HEK293 (cell line): ENCODE results near the gene RPS14.
"Not testable (repeated sequence)": the region's sequence is repeated elsewhere in the genome, so short reads cannot be mapped to it uniquely, and the experiment has no call there.

Source experiments
- CTCF ChIA-PET: fragments of 350-600 bp; formaldehyde crosslinking; extraction: SDS; loops from one replicate; lab custom pipeline; 2021; ENCODE audit warnings: antibody characterized with exemption; lab: Yijun Ruan, JAX
- POLR2A ChIA-PET: fragments of 300-600 bp; formaldehyde crosslinking; extraction: SDS; loops from one replicate; lab custom pipeline; 2020; ENCODE audit warnings: antibody characterized with exemption, inconsistent platforms; lab: Yijun Ruan, JAX
- H3K27ac ChIP-seq: fragments of 200-500 bp; sonication (Bioruptor generic); 2 replicates; pipeline ENCODE4 v1.5.1; 2014; ENCODE audit warnings: low read depth, low read length, control low read depth, inconsistent platforms; ENCODE audit errors: extremely low read depth
- H3K36me3 ChIP-seq, 2 experiments: fragments of 200-500 bp in 1 of 2; sonication (Bioruptor generic) in 1 of 2; 1 replicate in 1 of 2; 2 replicates in 1 of 2; pipeline ENCODE4 v1.5.1; 2014 to 2017; ENCODE audit warnings: inconsistent platforms in 2 of 2, low read length in 2 of 2; ENCODE audit not compliant: control insufficient read depth in 2 of 2, insufficient read depth in 1 of 2
- H3K4me1 ChIP-seq: fragments of 200-500 bp; sonication (Bioruptor generic); 2 replicates; pipeline ENCODE4 v1.5.1; 2014; ENCODE audit warnings: mild to moderate bottlenecking, low read length, inconsistent platforms; ENCODE audit not compliant: control insufficient read depth, insufficient read depth
- H3K4me3 ChIP-seq: 2 replicates; pipeline ENCODE4 v1.5.1; 2011; ENCODE audit warnings: low read depth, mild to moderate bottlenecking, control low read depth, low read length, moderate library complexity
- H3K9me3 ChIP-seq: fragments of 200-500 bp; sonication (Bioruptor generic); 2 replicates; pipeline ENCODE4 v1.5.1; 2014; ENCODE audit warnings: low read depth, low read length, inconsistent platforms; ENCODE audit not compliant: control insufficient read depth, insufficient read depth
- KLF1 ChIP-seq: fragments of 450-650 bp; formaldehyde crosslinking; IDR thresholded peaks from 2 replicates; pipeline ENCODE4 v1.5.1; 2016; ENCODE audit warnings: missing biosample characterization, missing genetic modification characterization
- ZFHX2 ChIP-seq: fragments of 450-650 bp; formaldehyde crosslinking; conservative IDR thresholded peaks from 2 replicates; pipeline ENCODE4 v1.5.1; 2016; ENCODE audit warnings: missing biosample characterization, missing genetic modification characterization
- ZNF16 ChIP-seq: fragments of 450-650 bp; formaldehyde crosslinking; IDR thresholded peaks from 2 replicates; pipeline ENCODE4 v1.5.1; 2016; ENCODE audit warnings: low read depth, missing biosample characterization, missing genetic modification characterization
- ZNF350 ChIP-seq: fragments of 450-650 bp; formaldehyde crosslinking; IDR thresholded peaks from 2 replicates; pipeline ENCODE4 v1.5.0; 2017; ENCODE audit warnings: missing biosample characterization, mild to moderate bottlenecking, missing genetic modification characterization
- ZNF366 ChIP-seq: fragments of 450-650 bp; formaldehyde crosslinking; conservative IDR thresholded peaks from 2 replicates; pipeline ENCODE4 v1.5.1; 2016; ENCODE audit warnings: missing biosample characterization, missing genetic modification characterization
- ZNF776 ChIP-seq: fragments of 450-650 bp; formaldehyde crosslinking; IDR thresholded peaks from 2 replicates; pipeline ENCODE4 v1.5.0; 2017; ENCODE audit warnings: missing biosample characterization, missing genetic modification characterization, borderline replicate concordance
- ZNF830 ChIP-seq: fragments of 450-650 bp; IDR thresholded peaks from 2 replicates; pipeline ENCODE4 v1.5.0; 2018; ENCODE audit warnings: missing biosample characterization, missing genetic modification characterization, low read depth, mild to moderate bottlenecking, moderate library complexity
- TF ChIP-seq, protein P1 (sequence below): fragments of 450-650 bp; formaldehyde crosslinking; conservative IDR thresholded peaks from 2 replicates; pipeline ENCODE4 v1.5.1; 2016; ENCODE audit warnings: low read depth, missing biosample characterization, missing genetic modification characterization
- TF ChIP-seq, protein P2 (sequence below): fragments of 450-650 bp; formaldehyde crosslinking; IDR thresholded peaks from 2 replicates; pipeline ENCODE4 v1.5.1; 2016; ENCODE audit warnings: missing biosample characterization, missing genetic modification characterization

RPS14 gene

DNA sequence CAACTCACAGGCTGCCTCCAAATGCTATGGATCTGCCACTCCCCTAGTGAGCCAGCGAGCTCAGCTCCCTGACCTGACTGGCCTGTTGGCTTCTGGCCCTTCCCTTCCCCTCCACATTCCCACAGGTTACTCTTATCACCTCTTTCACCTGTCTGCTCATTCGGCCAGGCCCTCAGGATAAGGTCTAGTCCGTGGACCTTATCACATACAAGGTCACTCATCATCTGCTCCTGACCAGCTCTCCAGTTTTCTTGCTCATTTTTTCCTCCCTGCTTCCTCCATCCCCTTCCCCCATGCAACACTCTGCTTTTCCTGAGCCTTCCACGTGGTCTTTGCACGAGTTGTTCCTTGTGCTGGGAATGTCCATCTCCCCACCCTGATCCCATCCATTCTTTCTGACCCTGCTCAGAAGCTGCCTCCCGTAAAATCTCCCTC lies 32.5 kb upstream of the RPS14 start:
- peaks cover 4% of the 10 kb centered on the region for H3K4me1 ChIP-seq
- ChIA-PET POLR2A (no interaction called here), CTCF (interaction anchor here (0.6 to 1.4 kb wide), 5 partner anchors 22 to 42 kb away, joined by 3 to 8 read pairs (median 4); no protein-coding TSS in a partner anchor)
- H3K36me3 ChIP-seq = no peaks in the 10 kb centered on the region
- peak; percentile 42; the same call in 1 of the 2 replicates for TF ChIP-seq ZNF366 (tag by site-specific recombination)
- TF ChIP-seq, protein P1, sequence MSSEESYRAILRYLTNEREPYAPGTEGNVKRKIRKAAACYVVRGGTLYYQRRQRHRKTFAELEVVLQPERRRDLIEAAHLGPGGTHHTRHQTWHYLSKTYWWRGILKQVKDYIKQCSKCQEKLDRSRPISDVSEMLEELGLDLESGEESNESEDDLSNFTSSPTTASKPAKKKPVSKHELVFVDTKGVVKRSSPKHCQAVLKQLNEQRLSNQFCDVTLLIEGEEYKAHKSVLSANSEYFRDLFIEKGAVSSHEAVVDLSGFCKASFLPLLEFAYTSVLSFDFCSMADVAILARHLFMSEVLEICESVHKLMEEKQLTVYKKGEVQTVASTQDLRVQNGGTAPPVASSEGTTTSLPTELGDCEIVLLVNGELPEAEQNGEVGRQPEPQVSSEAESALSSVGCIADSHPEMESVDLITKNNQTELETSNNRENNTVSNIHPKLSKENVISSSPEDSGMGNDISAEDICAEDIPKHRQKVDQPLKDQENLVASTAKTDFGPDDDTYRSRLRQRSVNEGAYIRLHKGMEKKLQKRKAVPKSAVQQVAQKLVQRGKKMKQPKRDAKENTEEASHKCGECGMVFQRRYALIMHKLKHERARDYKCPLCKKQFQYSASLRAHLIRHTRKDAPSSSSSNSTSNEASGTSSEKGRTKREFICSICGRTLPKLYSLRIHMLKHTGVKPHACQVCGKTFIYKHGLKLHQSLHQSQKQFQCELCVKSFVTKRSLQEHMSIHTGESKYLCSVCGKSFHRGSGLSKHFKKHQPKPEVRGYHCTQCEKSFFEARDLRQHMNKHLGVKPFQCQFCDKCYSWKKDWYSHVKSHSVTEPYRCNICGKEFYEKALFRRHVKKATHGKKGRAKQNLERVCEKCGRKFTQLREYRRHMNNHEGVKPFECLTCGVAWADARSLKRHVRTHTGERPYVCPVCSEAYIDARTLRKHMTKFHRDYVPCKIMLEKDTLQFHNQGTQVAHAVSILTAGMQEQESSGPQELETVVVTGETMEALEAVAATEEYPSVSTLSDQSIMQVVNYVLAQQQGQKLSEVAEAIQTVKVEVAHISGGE (tag by site-specific recombination) = no peak
- no peak overlapping the region for H3K27ac ChIP-seq
- no peak overlapping the region for H3K4me3 ChIP-seq
- no peaks in the 10 kb centered on the region for H3K9me3 ChIP-seq

DNA sequence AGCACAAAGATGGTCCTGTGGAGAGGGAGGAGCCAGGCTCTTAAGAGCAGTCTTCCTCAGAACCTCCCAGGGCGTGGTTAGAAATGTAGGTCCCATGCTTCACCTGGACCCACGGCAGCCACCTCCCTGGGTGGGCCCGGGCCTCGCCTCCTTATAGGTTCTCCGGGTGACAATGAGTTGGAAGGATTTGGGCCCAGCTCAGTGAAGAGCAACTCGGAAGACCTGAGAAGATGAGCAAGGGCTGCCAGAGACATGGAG lies 32.1 kb upstream of the RPS14 start:
- Histone ChIP-seq H3K9me3 (no peaks in the 10 kb centered on the region), H3K4me1 (peaks cover 4% of the 10 kb centered on the region; the same call in 1 of the 2 replicates), H3K27ac (no peak overlapping the region), H3K36me3 (no peaks in the 10 kb centered on the region), H3K4me3 (no peak overlapping the region)
- TF ChIP-seq ZNF776 = no peak
- TF ChIP-seq ZFHX2 (tag by site-specific recombination) = no peak
- TF ChIP-seq KLF1 = peak; percentile 64; the same call in 1 of the 2 replicates
- ChIA-PET CTCF (interaction anchor here (0.7 to 1.4 kb wide), 4 partner anchors 22 to 43 kb away, joined by 3 to 8 read pairs (median 4); no protein-coding TSS in a partner anchor), POLR2A (no interaction called here)

DNA sequence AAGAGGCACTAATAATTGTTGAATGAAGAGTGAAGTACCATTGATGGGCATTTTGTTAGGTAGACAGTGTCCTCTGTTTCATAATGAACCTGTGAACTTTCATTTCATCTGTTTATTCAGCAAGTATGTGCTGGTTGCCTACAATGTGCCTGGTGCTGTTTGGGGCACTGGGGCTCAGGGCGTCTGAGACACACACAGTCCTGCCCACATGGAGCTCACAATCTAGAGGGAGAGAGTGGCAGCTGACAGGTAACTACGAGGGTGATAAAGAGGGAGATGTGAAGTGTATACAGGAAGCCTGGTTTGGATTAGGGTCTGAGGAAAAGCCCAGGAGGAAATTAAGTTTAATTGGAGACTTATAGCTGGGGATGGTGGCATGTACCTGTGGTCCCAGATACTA lies 29.9 kb upstream of the RPS14 start:
- Histone ChIP-seq H3K27ac (no peak overlapping the region), H3K4me1 (no peaks in the 10 kb centered on the region), H3K36me3 (no peaks in the 10 kb centered on the region), H3K9me3 (no peaks in the 10 kb centered on the region), H3K4me3 (no peak overlapping the region)
- ChIA-PET POLR2A (interaction anchor here (0.6 kb wide), 1 partner anchor 383 kb away, joined by 9 read pairs; no protein-coding TSS in a partner anchor), CTCF (no interaction called here)
- TF ChIP-seq ZNF830 (tag by site-specific recombination) (no peak), ZNF350 (no peak), ZNF16 (tag by site-specific recombination) (no peak)
- TF ChIP-seq, protein P2, sequence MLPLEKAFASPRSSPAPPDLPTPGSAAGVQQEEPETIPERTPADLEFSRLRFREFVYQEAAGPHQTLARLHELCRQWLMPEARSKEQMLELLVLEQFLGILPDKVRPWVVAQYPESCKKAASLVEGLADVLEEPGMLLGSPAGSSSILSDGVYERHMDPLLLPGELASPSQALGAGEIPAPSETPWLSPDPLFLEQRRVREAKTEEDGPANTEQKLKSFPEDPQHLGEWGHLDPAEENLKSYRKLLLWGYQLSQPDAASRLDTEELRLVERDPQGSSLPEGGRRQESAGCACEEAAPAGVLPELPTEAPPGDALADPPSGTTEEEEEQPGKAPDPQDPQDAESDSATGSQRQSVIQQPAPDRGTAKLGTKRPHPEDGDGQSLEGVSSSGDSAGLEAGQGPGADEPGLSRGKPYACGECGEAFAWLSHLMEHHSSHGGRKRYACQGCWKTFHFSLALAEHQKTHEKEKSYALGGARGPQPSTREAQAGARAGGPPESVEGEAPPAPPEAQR (tag by site-specific recombination) = no peak

DNA sequence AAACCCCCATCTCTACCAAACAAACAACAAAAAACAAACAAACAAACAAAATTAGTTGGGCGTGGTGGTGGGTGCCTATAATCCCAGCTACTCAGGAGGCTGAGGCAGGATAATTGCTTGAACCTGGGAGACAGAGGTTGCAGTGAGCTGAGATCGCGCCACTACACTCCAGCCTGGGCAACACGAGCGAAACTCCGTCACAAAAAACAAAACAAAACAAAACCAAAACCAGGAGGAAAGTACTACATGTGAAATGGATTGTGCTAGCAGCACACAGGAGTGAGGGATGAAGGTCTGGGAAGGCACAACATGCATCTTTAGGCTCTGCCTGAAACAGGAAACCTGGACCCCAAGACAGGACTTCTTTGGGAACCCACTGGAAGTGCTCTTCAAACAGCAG lies 27.0 kb upstream of the RPS14 start:
- H3K27ac ChIP-seq, H3K9me3 ChIP-seq, H3K4me3 ChIP-seq, CTCF ChIA-PET, POLR2A ChIA-PET, H3K36me3 ChIP-seq, H3K4me1 ChIP-seq: not testable (repeated sequence)
